ENCODE data around the gene CDCA7. TPM values are rescaled to one million over a fixed set of nuclear protein-coding genes. Genes with fewer than 3 reads are reported as not detected.

The CDCA7 gene
- total RNA-seq (2022; extraction: Qiagen RNA extraction; ENCODE audit: low read depth): 42.5 to 53.7 TPM (median 47.0 TPM) in 5 replicates

DNA sequence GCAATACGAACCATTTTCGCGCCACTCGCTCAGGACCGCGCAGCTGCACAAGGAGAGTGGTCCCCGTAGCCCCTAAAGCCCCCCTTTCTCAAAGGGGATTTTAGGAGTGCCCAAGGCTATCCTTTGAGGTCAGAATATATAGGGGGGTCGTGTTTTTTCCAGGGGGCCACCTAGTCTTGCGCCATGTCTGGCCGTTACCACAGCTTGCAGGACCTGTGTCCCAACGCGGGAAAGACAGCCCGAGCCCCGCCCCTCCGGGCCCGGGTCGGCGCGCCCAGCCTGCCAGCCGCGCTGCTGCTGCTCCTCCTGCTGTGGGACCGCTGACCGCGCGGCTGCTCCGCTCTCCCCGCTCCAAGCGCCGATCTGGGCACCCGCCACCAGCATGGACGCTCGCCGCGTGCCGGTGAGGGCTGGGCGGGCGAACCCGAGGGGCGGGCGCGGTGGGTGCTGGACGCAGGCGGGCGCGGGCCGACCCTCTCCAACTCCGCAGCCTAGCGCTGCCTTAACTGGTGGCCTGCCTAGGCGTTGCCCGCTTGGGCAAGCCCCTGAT, at the start of gene CDCA7:
TSS of gene CDCA7 (plus strand) at position 291 of the 550 bp plus-strand sequence. CDS start at position 383, 92 bp downstream.

Measured in A549 treated with DMSO at 1 μM for 4 hours (cell line).